Measurements from ENCODE around the gene ZNF521. TPM values are rescaled to one million over a fixed set of nuclear protein-coding genes. Genes with fewer than 3 reads are reported as not detected.

ZNF521 gene
- total RNA-seq, 2 donors from 2014 or later: 21.4 to 26.9 TPM

DNA sequence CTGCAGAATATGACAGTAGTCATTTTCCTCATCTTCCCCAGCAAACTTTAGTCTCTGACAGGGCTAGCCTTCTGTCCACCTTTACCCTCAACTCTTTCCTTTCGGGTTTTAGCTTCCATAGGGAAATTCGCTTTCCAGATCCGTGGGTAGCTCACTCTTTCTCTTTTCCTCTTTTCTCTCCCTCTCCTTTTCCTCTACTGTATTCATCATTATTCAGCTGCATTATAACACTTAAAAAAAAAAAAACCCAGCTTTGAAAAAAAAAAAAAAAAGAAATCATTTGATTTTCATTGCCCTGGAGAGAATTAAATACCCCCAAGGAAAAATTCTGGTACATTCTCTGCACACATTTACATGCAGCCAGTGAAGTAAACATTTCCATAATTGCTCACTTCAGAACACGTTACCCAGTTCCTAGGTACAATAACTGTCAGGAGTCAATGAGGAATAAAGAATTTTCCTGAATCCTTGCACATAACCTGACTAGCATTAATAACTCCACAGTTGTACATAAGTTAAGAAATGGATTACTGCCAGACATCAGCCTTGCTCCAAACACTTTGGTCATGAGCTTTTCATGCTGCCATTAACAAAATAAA is 63.5 kb downstream of the ZNF521 start:
- no peak overlapping the region for H3K27ac Mint-ChIP-seq
- H3K9me3 Mint-ChIP-seq: no peaks in the 10 kb centered on the region
- Histone ChIP-seq H3K27ac (ENCODE audit: low read depth, low read length) (no peak overlapping the region), H3K27me3 (ENCODE audit: control insufficient read depth, insufficient read depth, low read length, poor library complexity, severe bottlenecking) (no peaks in the 10 kb centered on the region), H3K4me1 (ENCODE audit: control insufficient read depth, insufficient read depth, low read length) (peaks cover 3% of the 10 kb centered on the region), H3K36me3 (ENCODE audit: control insufficient read depth, insufficient read depth, low read length) (no peaks in the 10 kb centered on the region), H3K4me3 (ENCODE audit: low read length) (no peak overlapping the region), H3K9me3 (ENCODE audit: control insufficient read depth, low read length) (no peaks in the 10 kb centered on the region), H3K9ac (ENCODE audit: extremely low read depth, low read length, poor library complexity, severe bottlenecking) (no peak overlapping the region)
- no peak for DNase-seq
- no peaks in the 10 kb centered on the region for H3K27me3 Mint-ChIP-seq (ENCODE audit: insufficient read depth)
- H3K4me3 Mint-ChIP-seq: no peak overlapping the region
- TF ChIP-seq, protein P1, sequence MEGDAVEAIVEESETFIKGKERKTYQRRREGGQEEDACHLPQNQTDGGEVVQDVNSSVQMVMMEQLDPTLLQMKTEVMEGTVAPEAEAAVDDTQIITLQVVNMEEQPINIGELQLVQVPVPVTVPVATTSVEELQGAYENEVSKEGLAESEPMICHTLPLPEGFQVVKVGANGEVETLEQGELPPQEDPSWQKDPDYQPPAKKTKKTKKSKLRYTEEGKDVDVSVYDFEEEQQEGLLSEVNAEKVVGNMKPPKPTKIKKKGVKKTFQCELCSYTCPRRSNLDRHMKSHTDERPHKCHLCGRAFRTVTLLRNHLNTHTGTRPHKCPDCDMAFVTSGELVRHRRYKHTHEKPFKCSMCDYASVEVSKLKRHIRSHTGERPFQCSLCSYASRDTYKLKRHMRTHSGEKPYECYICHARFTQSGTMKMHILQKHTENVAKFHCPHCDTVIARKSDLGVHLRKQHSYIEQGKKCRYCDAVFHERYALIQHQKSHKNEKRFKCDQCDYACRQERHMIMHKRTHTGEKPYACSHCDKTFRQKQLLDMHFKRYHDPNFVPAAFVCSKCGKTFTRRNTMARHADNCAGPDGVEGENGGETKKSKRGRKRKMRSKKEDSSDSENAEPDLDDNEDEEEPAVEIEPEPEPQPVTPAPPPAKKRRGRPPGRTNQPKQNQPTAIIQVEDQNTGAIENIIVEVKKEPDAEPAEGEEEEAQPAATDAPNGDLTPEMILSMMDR (conservative IDR thresholded peaks at IDR 0.05): no peak
- 84 to 100% methylated on average over 3 to 4 of the region's 4 CpGs for WGBS, 2 experiments (ENCODE audit: insufficient coverage in 1 of 2, insufficient read length in 1 of 2)
- H3K36me3 Mint-ChIP-seq (ENCODE audit: low read depth): no peaks in the 10 kb centered on the region
- peaks cover 4% of the 10 kb centered on the region for H3K4me1 Mint-ChIP-seq

DNA sequence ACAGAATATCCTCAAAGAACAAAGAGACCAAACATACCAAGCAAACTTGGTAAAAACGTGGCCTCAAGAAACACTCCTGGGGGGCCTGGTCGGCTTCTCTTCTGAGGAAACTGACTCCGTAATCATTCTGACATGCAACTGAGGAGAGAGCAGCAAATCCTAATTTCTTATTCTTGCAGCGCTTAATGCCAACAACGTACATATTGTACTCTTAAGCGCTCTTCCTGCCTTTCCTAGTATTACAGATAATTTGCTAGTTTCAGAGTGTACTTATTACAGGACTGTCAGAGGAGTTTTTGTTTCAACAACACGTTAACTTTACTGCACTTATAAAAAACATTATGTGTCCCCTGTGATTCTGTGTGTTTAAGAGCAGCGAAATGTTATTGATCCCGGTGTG is 64.9 kb downstream of the ZNF521 start:
- no peaks in the 10 kb centered on the region for H3K9me3 ChIP-seq (ENCODE audit: control insufficient read depth, low read length)
- H3K4me1 Mint-ChIP-seq: peaks cover 10% of the 10 kb centered on the region
- no peaks in the 10 kb centered on the region for H3K36me3 ChIP-seq (ENCODE audit: control insufficient read depth, insufficient read depth, low read length)
- peaks cover 3% of the 10 kb centered on the region for H3K4me1 ChIP-seq (ENCODE audit: control insufficient read depth, insufficient read depth, low read length)
- no peaks in the 10 kb centered on the region for H3K36me3 Mint-ChIP-seq (ENCODE audit: low read depth)
- no peaks in the 10 kb centered on the region for H3K9me3 Mint-ChIP-seq
- WGBS, 2 experiments (ENCODE audit: insufficient coverage in 1 of 2, insufficient read length in 1 of 2): 91 to 95% methylated on average over 6 to 9 of the region's 9 CpGs
- DNase-seq: no peak
- no peak overlapping the region for H3K4me3 ChIP-seq (ENCODE audit: low read length)
- H3K27ac Mint-ChIP-seq: no peak overlapping the region
- no peaks in the 10 kb centered on the region for H3K27me3 ChIP-seq (ENCODE audit: control insufficient read depth, insufficient read depth, low read length, poor library complexity, severe bottlenecking)
- peak overlapping the region; percentile 96 for H3K27ac ChIP-seq (ENCODE audit: low read depth, low read length)
- H3K9ac ChIP-seq (ENCODE audit: extremely low read depth, low read length, poor library complexity, severe bottlenecking): no peak overlapping the region
- H3K27me3 Mint-ChIP-seq (ENCODE audit: insufficient read depth): no peaks in the 10 kb centered on the region
- no peak overlapping the region for H3K4me3 Mint-ChIP-seq
- TF ChIP-seq, protein P1 (conservative IDR thresholded peaks at IDR 0.05): no peak

DNA sequence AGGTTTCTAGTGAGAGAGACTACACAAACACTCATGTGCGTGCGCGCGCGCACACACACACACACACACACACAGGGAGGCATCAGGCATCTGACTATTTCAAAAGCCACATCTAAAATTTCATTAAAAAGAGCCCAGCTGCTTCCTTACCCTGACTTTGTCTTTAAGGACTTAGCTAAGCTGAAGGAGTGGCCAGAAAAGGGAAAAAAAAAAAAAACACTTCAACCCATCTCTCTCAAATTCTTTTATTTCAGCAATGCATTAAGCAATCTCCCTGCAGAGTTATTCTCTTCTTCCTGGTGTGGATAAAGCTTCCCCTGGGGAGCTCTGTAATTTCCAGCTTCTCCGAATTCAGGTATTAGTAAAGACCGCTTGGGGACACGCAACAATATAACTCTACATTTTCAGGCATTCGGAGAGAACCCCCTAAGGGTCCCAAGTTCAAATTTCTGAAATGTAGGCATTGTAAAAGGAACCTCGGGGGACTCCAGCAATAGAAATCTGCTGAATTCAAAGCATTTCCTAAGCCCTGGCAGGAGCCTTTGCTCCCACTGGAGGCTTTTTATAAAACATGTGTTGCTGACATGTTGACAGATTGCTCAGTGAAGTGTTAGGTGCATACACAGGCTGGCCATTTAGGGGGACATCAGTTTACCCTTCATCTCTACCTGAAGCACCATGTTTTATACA is 67.0 kb downstream of the ZNF521 start:
- Histone ChIP-seq H3K4me3 (ENCODE audit: low read length) (no peak overlapping the region), H3K27me3 (ENCODE audit: control insufficient read depth, insufficient read depth, low read length, poor library complexity, severe bottlenecking) (no peaks in the 10 kb centered on the region), H3K36me3 (ENCODE audit: control insufficient read depth, insufficient read depth, low read length) (no peaks in the 10 kb centered on the region), H3K9ac (ENCODE audit: extremely low read depth, low read length, poor library complexity, severe bottlenecking) (no peak overlapping the region), H3K9me3 (ENCODE audit: control insufficient read depth, low read length) (no peaks in the 10 kb centered on the region), H3K27ac (ENCODE audit: low read depth, low read length) (peak overlapping the region; percentile 96), H3K4me1 (ENCODE audit: control insufficient read depth, insufficient read depth, low read length) (peaks cover 3% of the 10 kb centered on the region)
- peaks cover 12% of the 10 kb centered on the region for H3K4me1 Mint-ChIP-seq
- H3K9me3 Mint-ChIP-seq: no peaks in the 10 kb centered on the region
- H3K36me3 Mint-ChIP-seq (ENCODE audit: low read depth): no peaks in the 10 kb centered on the region
- TF ChIP-seq, protein P1 (conservative IDR thresholded peaks at IDR 0.05): no peak
- no peaks in the 10 kb centered on the region for H3K27me3 Mint-ChIP-seq (ENCODE audit: insufficient read depth)
- peak; percentile 41 for DNase-seq
- no peak overlapping the region for H3K27ac Mint-ChIP-seq
- H3K4me3 Mint-ChIP-seq: no peak overlapping the region
- WGBS, 2 experiments (ENCODE audit: insufficient coverage in 1 of 2, insufficient read length in 1 of 2): 38 to 79% methylated on average over 3 to 10 of the region's 10 CpGs
